ENCODE results near the gene EYA4.

The EYA4 gene

DNA sequence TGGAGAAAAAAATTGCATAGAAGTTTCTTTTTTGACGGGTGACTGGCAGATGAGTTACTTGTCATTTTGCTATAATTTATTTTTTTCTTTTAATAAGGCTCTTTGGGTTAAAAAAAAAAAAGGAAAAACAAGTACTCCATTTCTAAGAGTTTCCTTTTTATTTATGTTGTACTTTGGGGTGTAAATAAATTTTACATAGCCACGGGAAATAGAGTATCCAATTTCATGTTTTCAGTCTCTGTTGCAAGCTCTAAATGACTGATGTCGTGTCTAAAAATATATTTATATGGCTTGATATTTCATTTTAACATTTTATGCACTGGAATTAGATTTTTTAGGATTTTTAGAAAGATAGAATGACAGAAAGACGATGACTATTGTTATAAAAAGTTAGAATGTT is 3.4 kb downstream of the EYA4 start:
- no peak overlapping the region for H2AK5ac ChIP-seq (ENCODE audit: low read depth, low read length)
- H3K9ac ChIP-seq (ENCODE audit: low read depth, low read length, poor library complexity): no peak overlapping the region
- H3K4me1 ChIP-seq (ENCODE audit: control insufficient read depth in 2 of 2, insufficient read depth in 1 of 2, low read depth in 1 of 2, low read length in 2 of 2): peaks cover 0 to 4% of the 10 kb centered on the region in 2 donors
- H3K4ac ChIP-seq (ENCODE audit: low read length): no peak overlapping the region
- H2AFZ ChIP-seq (ENCODE audit: low read length): no peak overlapping the region
- H3K4me3 ChIP-seq (ENCODE audit: low read length in 2 of 2): no peak overlapping the region
- H2BK15ac ChIP-seq (ENCODE audit: low read length): no peak overlapping the region
- H4K91ac ChIP-seq (ENCODE audit: low read depth, low read length, poor library complexity): no peak overlapping the region
- no peak overlapping the region for H3K14ac ChIP-seq (ENCODE audit: low read length)
- no peak overlapping the region for H3K27ac ChIP-seq (replicated peaks; ENCODE audit: low read length)
- H3K27me3 ChIP-seq (ENCODE audit: control insufficient read depth in 3 of 3, insufficient read depth in 3 of 3, low read depth in 1 of 3, low read length in 3 of 3): peaks cover 0 to 97% (median 18%) of the 10 kb centered on the region in 3 experiments
- no peak overlapping the region for H2BK5ac ChIP-seq (ENCODE audit: low read length)
- H2BK12ac ChIP-seq (ENCODE audit: low read length): no peak overlapping the region
- H3K4me2 ChIP-seq (ENCODE audit: insufficient read depth, low read length, poor library complexity, severe bottlenecking): no peak overlapping the region
- DNase-seq (ENCODE audit: low spot score): no peak
- H3K23ac ChIP-seq (ENCODE audit: low read depth, low read length, poor library complexity): no peak overlapping the region
- no CpG with 5 or more reads among the region's 4 CpGs for WGBS, 2 donors (ENCODE audit: extremely low coverage in 2 of 2, insufficient read length in 2 of 2, insufficient replicate concordance in 1 of 2)
- peaks cover 3% of the 10 kb centered on the region for H3K79me1 ChIP-seq (ENCODE audit: low read depth, low read length)
- no peak overlapping the region for H3K18ac ChIP-seq (ENCODE audit: low read length)
- no peaks in the 10 kb centered on the region for H3K9me3 ChIP-seq (replicated peaks in 1 of 2; ENCODE audit: control insufficient read depth in 2 of 2, insufficient read depth in 1 of 2, low read depth in 1 of 2, low read length in 2 of 2)
- no peaks in the 10 kb centered on the region for H3K36me3 ChIP-seq (replicated peaks in 1 of 2; ENCODE audit: control insufficient read depth in 2 of 2, insufficient read depth in 2 of 2, low read length in 2 of 2)
- H4K8ac ChIP-seq (ENCODE audit: low read depth, low read length): no peak overlapping the region
- no peak overlapping the region for H2BK120ac ChIP-seq (ENCODE audit: low read depth, low read length)

DNA sequence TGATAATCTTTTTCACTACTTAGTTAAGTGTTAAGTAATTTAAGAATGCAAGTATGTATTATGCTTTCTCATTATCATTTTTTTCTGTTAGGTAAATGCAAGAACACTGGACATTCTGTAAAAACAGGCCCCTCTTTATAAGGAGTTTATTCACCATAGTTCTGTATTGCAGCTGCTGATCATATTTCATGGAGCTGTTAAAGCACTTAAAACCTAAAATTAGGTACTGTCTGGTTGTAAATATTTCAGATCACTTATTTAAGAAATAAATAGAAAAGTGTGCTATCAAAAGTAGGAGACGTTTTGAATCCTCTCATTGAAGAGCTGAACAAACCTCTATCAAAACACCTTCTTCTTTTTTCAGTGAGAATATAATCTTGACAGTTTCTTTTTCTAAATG is 3.9 kb downstream of the EYA4 start:
- Histone ChIP-seq H2AK5ac (ENCODE audit: low read depth, low read length) (no peak overlapping the region), H3K27ac (replicated peaks; ENCODE audit: low read length) (no peak overlapping the region), H2BK5ac (ENCODE audit: low read length) (no peak overlapping the region), H3K23ac (ENCODE audit: low read depth, low read length, poor library complexity) (no peak overlapping the region), H3K4me2 (ENCODE audit: insufficient read depth, low read length, poor library complexity, severe bottlenecking) (no peak overlapping the region), H3K4me3 (ENCODE audit: low read length in 2 of 2) (no peak overlapping the region), H3K18ac (ENCODE audit: low read length) (no peak overlapping the region), H2BK15ac (ENCODE audit: low read length) (no peak overlapping the region), H2AFZ (ENCODE audit: low read length) (no peak overlapping the region), H3K9ac (ENCODE audit: low read depth, low read length, poor library complexity) (no peak overlapping the region), H3K36me3 (replicated peaks in 1 of 2; ENCODE audit: control insufficient read depth in 2 of 2, insufficient read depth in 2 of 2, low read length in 2 of 2) (no peaks in the 10 kb centered on the region), H3K27me3 (ENCODE audit: control insufficient read depth in 3 of 3, insufficient read depth in 3 of 3, low read depth in 1 of 3, low read length in 3 of 3) (peaks cover 0 to 92% (median 17%) of the 10 kb centered on the region in 3 experiments), H2BK120ac (ENCODE audit: low read depth, low read length) (no peak overlapping the region), H3K4me1 (ENCODE audit: control insufficient read depth in 2 of 2, insufficient read depth in 1 of 2, low read depth in 1 of 2, low read length in 2 of 2) (peaks cover 0 to 4% of the 10 kb centered on the region in 2 donors), H3K14ac (ENCODE audit: low read length) (no peak overlapping the region), H2BK12ac (ENCODE audit: low read length) (no peak overlapping the region), H4K8ac (ENCODE audit: low read depth, low read length) (no peak overlapping the region), H3K9me3 (replicated peaks in 1 of 2; ENCODE audit: control insufficient read depth in 2 of 2, insufficient read depth in 1 of 2, low read depth in 1 of 2, low read length in 2 of 2) (no peaks in the 10 kb centered on the region), H4K91ac (ENCODE audit: low read depth, low read length, poor library complexity) (no peak overlapping the region), H3K79me1 (ENCODE audit: low read depth, low read length) (peaks cover 3% of the 10 kb centered on the region), H3K4ac (ENCODE audit: low read length) (no peak overlapping the region)
- WGBS, 2 donors (ENCODE audit: extremely low coverage in 2 of 2, insufficient read length in 2 of 2, insufficient replicate concordance in 1 of 2): no CpG with 5 or more reads among the region's 1 CpG
- DNase-seq (ENCODE audit: low spot score): no peak

DNA sequence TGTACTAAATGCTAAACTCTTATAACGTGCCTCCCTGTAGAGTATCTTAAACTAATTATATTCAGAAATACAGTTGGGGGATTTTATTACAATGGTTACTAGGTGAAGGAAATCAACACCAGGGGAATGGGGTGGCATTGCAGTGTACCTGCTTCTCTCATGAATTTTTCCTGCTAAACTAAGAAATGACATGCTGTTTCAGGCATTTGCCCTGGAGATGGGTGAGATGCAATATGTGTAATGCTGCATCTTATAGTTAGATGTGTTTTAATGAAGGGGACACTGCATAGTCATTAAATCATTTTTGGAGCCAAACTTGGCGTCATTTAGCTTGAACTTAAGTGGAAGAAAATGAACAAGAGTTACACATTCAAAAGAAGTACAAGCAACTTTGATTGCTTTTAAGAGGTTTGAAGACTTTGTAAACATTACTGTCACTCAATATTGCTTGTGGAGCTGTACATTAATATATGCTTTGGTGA is 4.3 kb downstream of the EYA4 start:
- Histone ChIP-seq H2BK15ac (ENCODE audit: low read length) (no peak overlapping the region), H2BK5ac (ENCODE audit: low read length) (no peak overlapping the region), H3K27me3 (ENCODE audit: control insufficient read depth in 3 of 3, insufficient read depth in 3 of 3, low read depth in 1 of 3, low read length in 3 of 3) (peaks cover 0 to 87% (median 17%) of the 10 kb centered on the region in 3 experiments), H3K36me3 (replicated peaks in 1 of 2; ENCODE audit: control insufficient read depth in 2 of 2, insufficient read depth in 2 of 2, low read length in 2 of 2) (no peaks in the 10 kb centered on the region), H3K4ac (ENCODE audit: low read length) (no peak overlapping the region), H3K79me1 (ENCODE audit: low read depth, low read length) (peaks cover 3% of the 10 kb centered on the region), H3K4me2 (ENCODE audit: insufficient read depth, low read length, poor library complexity, severe bottlenecking) (no peak overlapping the region), H2BK12ac (ENCODE audit: low read length) (no peak overlapping the region), H3K4me3 (ENCODE audit: low read length in 2 of 2) (no peak overlapping the region), H3K14ac (ENCODE audit: low read length) (no peak overlapping the region), H3K9ac (ENCODE audit: low read depth, low read length, poor library complexity) (no peak overlapping the region), H3K4me1 (ENCODE audit: control insufficient read depth in 2 of 2, insufficient read depth in 1 of 2, low read depth in 1 of 2, low read length in 2 of 2) (peaks cover 0 to 1% of the 10 kb centered on the region in 2 donors), H2BK120ac (ENCODE audit: low read depth, low read length) (no peak overlapping the region), H2AFZ (ENCODE audit: low read length) (no peak overlapping the region), H3K23ac (ENCODE audit: low read depth, low read length, poor library complexity) (no peak overlapping the region), H3K18ac (ENCODE audit: low read length) (no peak overlapping the region), H4K91ac (ENCODE audit: low read depth, low read length, poor library complexity) (no peak overlapping the region), H4K8ac (ENCODE audit: low read depth, low read length) (no peak overlapping the region), H2AK5ac (ENCODE audit: low read depth, low read length) (no peak overlapping the region), H3K9me3 (replicated peaks in 1 of 2; ENCODE audit: control insufficient read depth in 2 of 2, insufficient read depth in 1 of 2, low read depth in 1 of 2, low read length in 2 of 2) (no peaks in the 10 kb centered on the region), H3K27ac (replicated peaks; ENCODE audit: low read length) (no peak overlapping the region)
- no peak for DNase-seq (ENCODE audit: low spot score)
- no CpG with 5 or more reads among the region's 2 CpGs for whole genome bisulfite sequencing, 2 donors (ENCODE audit: extremely low coverage in 2 of 2, insufficient read length in 2 of 2, insufficient replicate concordance in 1 of 2)

DNA sequence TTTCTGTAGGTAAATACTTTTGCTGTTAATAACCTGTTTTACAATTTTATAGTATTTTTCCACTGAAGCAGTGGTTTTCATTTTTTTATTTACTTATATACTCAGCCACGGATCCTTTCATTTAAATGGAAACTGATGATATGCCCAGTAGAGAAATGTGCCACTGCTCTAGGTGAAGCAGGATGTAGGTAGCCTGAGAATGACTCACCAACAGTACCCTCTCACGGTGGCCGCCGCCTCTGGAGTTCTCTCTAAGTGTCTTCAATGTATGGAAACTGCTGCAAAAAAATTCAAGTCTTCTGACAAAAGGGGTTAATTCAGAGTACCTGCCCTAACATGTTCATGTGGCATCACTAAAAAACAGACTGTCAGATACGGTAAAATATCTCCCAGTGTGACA is 6.4 kb downstream of the EYA4 start:
- Histone ChIP-seq H3K36me3 (replicated peaks in 1 of 2; ENCODE audit: control insufficient read depth in 2 of 2, insufficient read depth in 2 of 2, low read length in 2 of 2) (no peaks in the 10 kb centered on the region), H3K27me3 (ENCODE audit: control insufficient read depth in 3 of 3, insufficient read depth in 3 of 3, low read depth in 1 of 3, low read length in 3 of 3) (peaks cover 0 to 73% (median 12%) of the 10 kb centered on the region in 3 experiments), H3K4me3 (ENCODE audit: low read length in 2 of 2) (no peak overlapping the region)

More for the DNA sequence above, 6.4 kb downstream of the EYA4 start:
- Histone ChIP-seq H3K4me2 (ENCODE audit: insufficient read depth, low read length, poor library complexity, severe bottlenecking) (no peak overlapping the region), H2BK12ac (ENCODE audit: low read length) (no peak overlapping the region), H2BK15ac (ENCODE audit: low read length) (no peak overlapping the region), H3K79me1 (ENCODE audit: low read depth, low read length) (no peaks in the 10 kb centered on the region), H4K91ac (ENCODE audit: low read depth, low read length, poor library complexity) (no peak overlapping the region), H3K4ac (ENCODE audit: low read length) (no peak overlapping the region), H3K4me1 (ENCODE audit: control insufficient read depth in 2 of 2, insufficient read depth in 1 of 2, low read depth in 1 of 2, low read length in 2 of 2) (no peaks in the 10 kb centered on the region), H2BK5ac (ENCODE audit: low read length) (no peak overlapping the region), H3K9ac (ENCODE audit: low read depth, low read length, poor library complexity) (no peak overlapping the region), H4K8ac (ENCODE audit: low read depth, low read length) (no peak overlapping the region), H3K23ac (ENCODE audit: low read depth, low read length, poor library complexity) (no peak overlapping the region), H3K18ac (ENCODE audit: low read length) (no peak overlapping the region), H2BK120ac (ENCODE audit: low read depth, low read length) (no peak overlapping the region), H3K14ac (ENCODE audit: low read length) (no peak overlapping the region), H2AFZ (ENCODE audit: low read length) (no peak overlapping the region), H3K9me3 (replicated peaks in 1 of 2; ENCODE audit: control insufficient read depth in 2 of 2, insufficient read depth in 1 of 2, low read depth in 1 of 2, low read length in 2 of 2) (no peaks in the 10 kb centered on the region), H3K27ac (replicated peaks; ENCODE audit: low read length) (no peak overlapping the region), H2AK5ac (ENCODE audit: low read depth, low read length) (no peak overlapping the region)
- no peak for DNase-seq (ENCODE audit: low spot score)
- no CpG with 5 or more reads among the region's 5 CpGs for whole genome bisulfite sequencing, 2 donors (ENCODE audit: extremely low coverage in 2 of 2, insufficient read length in 2 of 2, insufficient replicate concordance in 1 of 2)
